HG02840 (cell line): Measurements from ENCODE around the gene SFMBT1.

Experiments used
- ATAC-seq: cut with Tn5 transposase; IDR thresholded peaks from one replicate; pipeline ENCODE4 v1.9.1; 2021; ENCODE audit warnings: mild to moderate bottlenecking, moderate library complexity, moderate number of reproducible peaks; ENCODE audit not compliant: unreplicated experiment, low FRiP score

Gene SFMBT1

GRCh38 chr3:53005338-53005737, 40.5 kb downstream of the SFMBT1 start:
- ATAC-seq = no peak

DNA sequence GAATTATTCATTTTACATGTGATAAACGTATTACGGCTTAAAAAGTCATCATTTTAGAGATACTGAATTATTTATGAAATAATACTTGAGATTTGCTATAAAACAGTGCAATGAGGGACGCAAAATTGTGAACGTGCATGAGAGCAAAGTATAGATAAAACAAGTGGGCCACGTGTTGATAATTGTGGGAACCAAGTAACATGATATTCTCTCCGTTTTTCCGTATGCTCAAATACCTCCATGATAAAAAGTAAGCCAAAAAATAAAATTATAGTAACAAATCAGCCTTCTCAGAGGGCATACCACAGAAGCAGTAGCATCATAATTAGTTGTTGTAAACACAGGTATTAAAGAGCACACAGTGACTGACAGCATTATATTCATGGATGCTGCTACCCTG, 42.6 kb downstream of the SFMBT1 start:
- no peak for ATAC-seq

GRCh38 chr3:52998771-52999513, 46.9 kb downstream of the SFMBT1 start:
- no peak for ATAC-seq

DNA sequence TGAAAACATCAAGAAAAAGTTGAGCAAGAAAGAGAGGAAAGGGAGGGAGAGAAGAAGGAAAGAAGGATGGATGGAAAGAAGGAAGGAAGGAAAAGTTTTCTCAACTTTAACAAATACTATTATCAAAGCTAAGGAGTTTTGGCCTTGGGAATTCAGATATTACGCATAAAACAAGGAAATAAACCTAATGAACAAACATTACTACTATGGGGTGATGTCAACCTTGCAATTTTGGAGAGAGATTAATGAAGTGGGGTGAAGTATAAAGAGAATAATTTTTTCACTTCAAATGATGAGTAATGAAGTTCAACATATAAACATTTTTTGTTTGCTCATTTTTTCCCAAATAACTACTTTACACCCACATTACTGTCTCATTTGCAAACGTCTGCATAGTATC, 55.2 kb downstream of the SFMBT1 start:
- ATAC-seq = no peak

DNA sequence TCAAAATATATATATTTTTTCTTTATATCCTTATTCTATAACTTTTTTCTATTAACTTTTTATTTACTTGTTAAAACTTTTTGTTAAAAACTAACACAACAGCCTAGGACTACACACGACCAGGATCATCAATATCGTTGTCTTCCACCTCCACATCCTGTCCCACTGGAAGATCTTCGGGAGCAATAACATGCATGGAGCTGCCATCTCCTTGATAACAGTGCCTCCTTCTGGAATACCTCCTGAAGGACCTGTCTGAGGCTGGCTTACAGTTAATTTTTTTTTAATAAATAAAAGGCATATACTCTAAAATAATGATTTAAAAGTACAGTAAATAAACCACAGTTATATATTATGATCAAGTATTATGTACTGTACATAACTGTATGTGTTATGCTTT, 58.9 kb downstream of the SFMBT1 start:
- no peak for ATAC-seq

DNA sequence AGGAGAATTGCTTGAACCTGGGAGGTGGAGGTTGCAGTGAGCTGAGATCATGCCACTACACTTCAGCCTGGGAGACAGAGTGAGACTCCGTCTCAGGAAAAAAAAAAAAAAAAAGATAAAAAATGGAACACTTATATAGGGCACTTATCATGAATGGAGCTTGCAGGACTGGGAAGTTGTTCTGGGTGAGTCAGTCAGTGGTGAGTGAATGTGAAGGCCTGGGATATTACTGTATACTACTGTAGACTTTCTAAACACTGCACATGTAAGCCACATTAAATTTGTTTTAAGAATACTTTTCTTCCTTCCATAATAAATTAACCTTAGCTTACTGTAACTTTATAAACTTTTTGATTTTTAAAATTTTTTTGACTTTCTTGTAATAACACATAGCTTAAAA, 59.8 kb downstream of the SFMBT1 start:
- no peak for ATAC-seq

DNA sequence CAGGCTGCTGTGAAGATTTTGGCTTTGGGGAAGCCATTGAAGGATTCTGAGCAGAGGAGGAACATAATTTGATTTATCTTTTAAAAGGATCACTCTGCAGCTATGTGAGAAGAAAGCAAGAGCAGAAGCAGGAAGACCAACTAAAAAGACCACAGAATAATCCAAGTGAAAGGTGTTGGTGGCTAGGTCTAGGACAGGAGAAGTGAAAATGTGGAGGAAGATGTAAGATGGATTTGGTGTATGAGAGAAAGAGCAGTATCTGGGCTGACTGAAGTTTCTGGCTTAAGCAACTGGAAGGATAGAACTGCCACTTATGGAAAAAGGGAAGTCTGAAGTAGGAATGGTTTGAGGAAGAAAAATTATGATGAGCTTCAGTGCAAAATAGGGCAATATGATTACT, 62.0 kb downstream of the SFMBT1 start:
- ATAC-seq = peak; percentile 30

DNA sequence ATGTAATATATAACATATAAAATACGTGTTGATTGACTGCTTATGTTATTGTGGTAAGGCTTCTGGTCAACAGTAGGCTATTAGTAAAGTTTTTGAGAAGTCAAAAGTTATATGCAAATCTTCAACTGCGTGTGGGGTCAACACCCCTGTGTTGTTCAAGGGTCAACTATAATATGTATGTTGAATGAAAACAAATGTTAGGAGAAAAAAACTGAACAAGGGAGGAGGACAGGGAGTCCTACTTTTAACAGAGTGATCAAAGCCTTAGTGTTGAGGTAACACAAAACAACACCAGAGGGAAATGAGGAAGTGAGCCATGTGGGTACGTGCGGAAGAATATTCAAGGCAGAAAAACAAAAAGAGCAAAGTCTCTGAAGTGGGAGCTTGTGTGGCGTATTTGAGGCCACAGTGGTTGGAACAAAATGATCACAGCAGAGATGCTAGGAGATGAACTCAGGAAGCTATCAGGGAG, 62.5 kb downstream of the SFMBT1 start:
- ATAC-seq = peak; percentile 61

GRCh38 chr3:52982839-52983238, 63.0 kb downstream of the SFMBT1 start:
- peak; percentile 26 for ATAC-seq

DNA sequence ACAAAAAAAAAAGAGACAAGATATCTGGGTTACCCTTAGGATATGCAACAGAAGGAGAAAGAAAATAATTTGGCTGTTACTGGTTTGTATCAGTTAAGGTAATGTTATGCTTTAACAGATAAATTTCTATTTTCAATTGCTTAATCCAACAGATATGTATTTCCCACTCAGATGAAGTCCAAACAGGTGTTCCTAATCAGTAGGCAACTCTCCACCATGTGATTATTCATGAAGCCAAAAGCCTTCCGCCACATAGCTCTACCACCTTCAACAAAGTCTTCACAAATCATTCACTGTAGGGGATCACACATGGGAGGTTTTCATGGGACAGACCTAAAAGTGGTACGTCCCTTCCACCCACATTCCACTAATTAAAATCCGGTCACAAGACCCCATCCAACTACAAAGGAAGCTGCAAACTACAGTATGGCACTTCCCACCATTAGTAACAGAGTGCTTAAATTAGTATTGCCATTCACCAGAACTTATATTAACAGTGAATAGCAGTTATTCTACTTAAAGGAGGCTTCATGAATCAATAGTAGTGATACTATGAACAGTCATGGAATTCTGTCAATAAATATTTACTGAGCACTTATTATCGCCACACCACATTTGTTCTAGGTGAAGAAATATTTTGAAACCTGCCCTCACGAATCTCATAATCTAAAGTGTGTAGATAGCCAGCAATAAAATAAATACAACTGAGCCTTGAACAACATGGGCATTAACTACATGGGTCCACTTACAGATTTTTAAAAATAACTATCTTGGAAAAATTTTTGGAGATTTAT, 66.5 kb downstream of the SFMBT1 start:
- no peak for ATAC-seq

DNA sequence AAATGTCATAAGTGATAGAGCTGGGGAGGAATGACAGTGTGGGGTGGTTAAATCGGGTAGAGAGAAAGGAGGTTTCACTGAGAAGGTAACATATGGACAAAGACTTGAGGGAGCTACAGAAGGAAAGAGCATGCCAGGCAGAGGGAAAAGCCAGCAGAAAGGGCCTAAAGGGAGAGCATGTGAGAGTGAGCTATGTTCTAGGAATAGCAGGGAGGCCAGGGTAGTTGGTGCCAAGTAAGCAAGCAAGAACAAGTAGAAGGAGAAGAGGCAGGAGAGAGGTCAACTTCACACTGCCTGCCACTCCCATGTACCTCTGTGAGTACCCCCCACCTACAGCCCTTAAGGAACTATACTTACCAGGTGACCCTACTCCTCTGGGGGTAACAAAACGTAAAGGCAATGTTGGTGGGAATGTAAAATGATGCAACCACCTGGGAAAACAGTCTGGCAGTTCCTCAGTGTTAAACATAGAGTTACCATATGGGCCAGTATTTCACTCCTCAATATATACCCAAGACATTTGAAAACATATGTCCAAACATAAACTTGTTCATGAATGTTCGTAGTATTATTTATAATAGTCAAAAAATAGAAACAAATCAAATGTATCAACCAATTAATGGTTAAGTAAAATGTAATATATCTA, 67.6 kb downstream of the SFMBT1 start:
- ATAC-seq = no peak

DNA sequence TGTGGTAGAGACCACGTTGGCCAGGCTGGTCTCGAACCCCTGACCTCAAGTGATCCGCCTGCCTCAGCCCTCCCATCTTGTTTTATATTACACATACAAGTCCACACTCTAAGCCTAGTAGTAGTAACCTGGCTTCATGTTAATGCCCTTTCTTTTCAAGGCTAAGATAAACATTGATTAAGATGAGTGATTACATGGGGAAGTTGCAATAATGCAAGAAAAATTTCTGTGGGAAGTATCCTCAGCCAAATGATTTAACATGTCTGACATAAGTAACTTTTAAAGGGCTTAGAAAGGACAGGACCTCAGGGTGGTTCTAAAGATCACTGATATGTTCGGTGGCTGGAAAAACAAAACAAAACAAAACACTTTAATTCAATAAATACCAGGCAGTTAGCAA, 72.1 kb downstream of the SFMBT1 start:
- ATAC-seq = no peak

GRCh38 chr3:52971895-52972294, 74.0 kb downstream of the SFMBT1 start:
- ATAC-seq = no peak

DNA sequence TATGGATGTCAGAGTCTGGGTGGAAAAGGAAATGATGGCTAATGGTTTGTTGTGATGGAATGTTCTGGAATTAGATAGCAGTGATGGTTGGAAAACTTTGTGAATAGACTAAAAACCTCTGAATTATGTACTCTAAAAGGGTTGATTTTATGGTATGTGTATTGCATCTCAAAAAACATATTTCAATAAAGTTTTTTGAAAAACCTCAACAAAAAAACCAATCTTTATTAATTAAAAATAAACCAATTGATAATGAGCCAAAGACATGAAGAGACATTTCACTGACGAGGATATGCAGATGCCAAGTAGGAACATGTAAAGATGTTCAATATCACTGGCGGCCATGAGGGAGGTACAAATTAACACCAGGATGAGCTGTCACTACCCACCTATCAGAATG, 78.5 kb downstream of the SFMBT1 start:
- no peak for ATAC-seq

DNA sequence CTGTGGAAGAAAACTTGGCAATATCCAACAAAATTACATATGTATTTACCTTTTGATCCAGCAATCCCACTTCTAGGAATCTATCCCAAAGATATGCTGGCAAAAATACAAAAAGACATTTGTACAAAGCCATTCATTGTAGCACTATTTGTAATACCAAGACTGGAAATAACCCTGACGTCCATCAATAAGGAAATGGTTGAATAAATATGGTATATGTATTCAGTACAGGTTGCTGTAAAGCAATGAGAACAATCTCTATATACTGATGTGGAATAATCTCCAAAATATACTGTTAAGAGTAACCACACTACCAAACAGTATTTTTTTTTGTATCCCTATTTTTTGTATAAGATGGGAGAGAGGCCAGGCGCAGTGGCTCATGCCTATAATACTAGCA, 83.7 kb downstream of the SFMBT1 start:
- ATAC-seq = no peak

DNA sequence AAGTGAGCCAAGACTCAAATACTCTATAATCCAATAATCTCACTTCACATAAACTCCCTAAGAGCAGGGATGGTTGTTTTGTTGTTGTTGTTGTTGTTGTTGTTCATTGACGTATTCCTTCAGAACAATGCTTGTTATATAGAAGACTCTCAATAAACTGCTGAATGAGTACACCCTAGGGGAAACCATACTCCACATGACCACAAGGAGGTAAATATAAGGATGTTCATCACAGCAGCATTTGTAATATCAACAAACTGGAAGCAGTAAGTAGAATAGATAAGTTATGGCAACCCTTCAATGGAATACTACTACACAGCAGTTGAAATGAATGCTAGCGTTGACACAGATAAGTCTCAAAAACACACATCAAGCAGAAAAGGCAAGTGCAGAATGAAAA, 86.1 kb downstream of the SFMBT1 start:
- ATAC-seq = no peak

GRCh38 chr3:52939600-52939999, 106.3 kb downstream of the SFMBT1 start:
- ATAC-seq = no peak

DNA sequence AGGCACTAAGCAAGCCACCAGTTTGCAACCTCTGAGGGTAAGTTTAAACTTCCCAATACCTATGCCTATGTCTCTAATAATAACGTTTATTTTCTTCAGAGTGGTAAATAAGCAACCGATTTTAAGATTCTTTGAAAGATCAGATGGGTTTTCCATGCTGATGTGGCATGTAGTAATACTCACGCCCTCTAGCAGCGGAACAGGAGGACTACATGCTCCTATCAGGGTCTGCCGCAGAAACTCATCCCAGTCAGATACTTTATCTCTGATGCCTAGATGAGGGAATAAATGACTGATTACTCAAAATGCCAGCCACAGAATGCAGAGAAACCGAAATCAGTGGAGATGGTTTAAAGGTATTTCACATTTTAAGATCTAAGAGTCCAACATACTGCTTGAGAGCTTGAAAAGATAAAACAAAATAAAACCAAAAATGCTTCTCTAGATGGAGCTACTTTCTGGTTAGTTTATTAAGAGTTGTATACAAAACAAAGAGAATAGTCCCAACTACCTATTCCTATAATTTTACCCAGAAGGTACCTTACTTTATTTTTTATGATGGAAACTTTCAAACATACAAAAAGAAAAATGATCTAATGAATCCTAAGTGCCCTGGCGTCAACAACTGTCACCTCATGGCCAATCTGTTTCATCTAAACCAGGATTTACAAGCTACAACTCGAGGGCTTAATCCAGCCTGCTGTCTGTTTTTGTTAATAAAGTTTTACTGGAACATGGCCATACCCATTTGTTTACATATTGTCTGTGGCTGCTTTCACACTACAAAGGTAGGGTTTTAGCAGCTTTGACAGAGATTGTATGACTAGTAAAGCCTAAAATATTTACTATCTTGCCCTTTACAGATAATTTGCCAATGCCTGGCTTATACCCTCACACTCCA, 111.0 kb downstream of the SFMBT1 start:
- ATAC-seq = no peak

DNA sequence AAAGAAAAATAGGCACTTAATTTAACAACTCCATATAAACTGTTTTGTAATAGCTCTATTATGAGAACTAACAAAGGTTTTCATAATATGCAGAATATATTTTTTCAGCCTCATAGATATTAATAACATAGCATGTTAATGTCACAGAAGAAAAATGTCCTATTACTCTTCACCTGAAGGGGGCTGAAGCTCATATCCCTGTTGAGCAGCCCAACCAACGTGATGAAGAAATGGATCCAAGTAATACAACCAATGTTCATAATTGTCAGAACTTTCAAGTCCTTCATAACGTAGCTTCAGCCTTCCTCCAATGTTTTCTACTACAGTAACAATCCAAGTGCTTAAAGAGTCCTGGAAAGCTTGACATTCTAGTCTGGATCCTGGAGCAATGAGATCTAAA, 114.0 kb downstream of the SFMBT1 start:
- ATAC-seq = no peak

- no peak for ATAC-seq
Observed at GRCh38 chr3:52931328-52931727, 114.5 kb downstream of the SFMBT1 start.
